Retinal pigment epithelial cell (primary cell): ENCODE data around the gene SIRPA.

Source experiments
- DNase-seq: peaks from one replicate; pipeline ENCODE4 v3.0.0-alpha.2; 2010; ENCODE audit warnings: low read depth
- H3K4me3 ChIP-seq: 2 replicates; pipeline ENCODE4 v1.5.1; 2011; ENCODE audit warnings: mild to moderate bottlenecking, low read length, control low read depth, moderate library complexity
- TF ChIP-seq, protein P1 (sequence below): conservative IDR thresholded peaks from 2 replicates; pipeline ENCODE4 v1.5.1; 2011; ENCODE audit warnings: low read depth, low read length, control low read depth, inconsistent platforms

The SIRPA gene

DNA sequence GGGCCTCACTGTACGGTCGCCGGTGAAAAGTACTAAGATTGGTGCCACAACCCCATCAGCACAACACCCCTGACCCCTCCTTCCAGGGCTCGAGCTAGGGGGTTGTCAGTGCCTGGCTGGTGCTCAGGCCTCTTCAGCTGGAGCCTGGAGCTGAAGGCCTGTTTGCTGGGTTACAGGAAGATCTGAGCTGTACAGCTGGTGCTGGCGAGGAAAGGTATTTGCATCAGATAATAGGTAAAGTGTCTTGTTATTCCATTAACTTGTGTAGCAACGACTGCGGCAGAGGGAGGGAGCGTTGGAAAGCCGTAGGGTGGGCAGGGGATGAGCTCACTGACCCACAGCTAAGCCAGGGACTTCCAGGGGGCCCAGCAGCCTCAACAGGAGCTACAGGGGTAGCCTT is 15.8 kb upstream of the SIRPA start:
- TF ChIP-seq, protein P1, sequence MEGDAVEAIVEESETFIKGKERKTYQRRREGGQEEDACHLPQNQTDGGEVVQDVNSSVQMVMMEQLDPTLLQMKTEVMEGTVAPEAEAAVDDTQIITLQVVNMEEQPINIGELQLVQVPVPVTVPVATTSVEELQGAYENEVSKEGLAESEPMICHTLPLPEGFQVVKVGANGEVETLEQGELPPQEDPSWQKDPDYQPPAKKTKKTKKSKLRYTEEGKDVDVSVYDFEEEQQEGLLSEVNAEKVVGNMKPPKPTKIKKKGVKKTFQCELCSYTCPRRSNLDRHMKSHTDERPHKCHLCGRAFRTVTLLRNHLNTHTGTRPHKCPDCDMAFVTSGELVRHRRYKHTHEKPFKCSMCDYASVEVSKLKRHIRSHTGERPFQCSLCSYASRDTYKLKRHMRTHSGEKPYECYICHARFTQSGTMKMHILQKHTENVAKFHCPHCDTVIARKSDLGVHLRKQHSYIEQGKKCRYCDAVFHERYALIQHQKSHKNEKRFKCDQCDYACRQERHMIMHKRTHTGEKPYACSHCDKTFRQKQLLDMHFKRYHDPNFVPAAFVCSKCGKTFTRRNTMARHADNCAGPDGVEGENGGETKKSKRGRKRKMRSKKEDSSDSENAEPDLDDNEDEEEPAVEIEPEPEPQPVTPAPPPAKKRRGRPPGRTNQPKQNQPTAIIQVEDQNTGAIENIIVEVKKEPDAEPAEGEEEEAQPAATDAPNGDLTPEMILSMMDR, result no peak
- DNase-seq, result no peak
- no peak overlapping the region for H3K4me3 ChIP-seq

DNA sequence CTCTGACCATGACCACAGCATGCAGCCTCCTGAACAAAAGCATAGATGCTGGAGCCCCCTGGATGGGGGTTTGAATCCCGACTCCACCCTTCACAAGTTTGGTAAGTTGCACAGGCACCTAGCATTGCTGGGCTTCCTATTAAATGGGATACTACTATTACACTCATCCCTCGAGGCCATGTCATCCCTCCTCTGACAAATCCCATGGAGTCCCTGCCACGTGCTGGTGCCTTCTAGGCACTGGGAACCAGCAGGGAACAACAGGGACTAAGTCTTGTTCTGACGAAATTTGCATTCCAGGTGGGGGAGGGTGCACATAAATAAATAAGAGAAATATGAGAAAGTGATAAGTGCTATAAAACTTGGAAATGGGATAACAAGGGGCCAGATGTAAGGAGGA is 15.3 kb upstream of the SIRPA start:
- TF ChIP-seq, protein P1, result no peak
- no peak overlapping the region for H3K4me3 ChIP-seq
- no peak for DNase-seq

DNA sequence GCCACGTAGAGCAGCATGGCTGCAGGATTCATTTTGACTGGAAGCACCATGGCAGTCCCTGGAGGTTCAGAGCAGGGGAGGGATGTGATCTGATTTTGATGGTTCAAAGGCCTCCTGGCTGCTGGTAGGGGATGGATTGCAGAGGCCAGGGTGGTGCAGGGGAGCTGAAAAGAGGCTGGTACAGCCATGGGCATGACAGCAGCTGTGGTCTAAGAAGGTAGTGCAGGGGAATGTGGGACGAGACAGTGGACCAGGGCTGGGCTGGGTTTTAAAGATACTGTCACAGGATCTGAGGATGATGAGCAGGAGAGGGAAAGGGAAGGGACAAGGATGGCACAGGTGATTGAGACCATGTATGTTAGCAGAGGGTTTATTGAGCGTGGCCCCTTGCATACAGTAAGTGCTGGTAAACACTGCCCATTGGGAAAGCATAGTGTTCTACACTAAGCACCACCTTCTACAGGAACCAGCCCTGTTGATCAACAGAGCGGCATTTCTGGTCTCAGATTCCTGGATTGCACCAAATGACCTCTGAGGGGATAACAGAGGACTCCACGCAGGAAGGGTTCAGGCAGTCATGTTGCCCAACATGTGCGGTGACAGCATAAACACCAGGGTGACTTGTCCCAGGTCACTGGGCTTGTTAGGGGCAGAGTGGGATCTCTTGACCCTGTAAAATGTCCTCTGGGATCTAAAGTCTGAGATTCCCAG is 14.5 kb upstream of the SIRPA start:
- DNase-seq, result no peak
- TF ChIP-seq, protein P1, result no peak
- no peak overlapping the region for H3K4me3 ChIP-seq

DNA sequence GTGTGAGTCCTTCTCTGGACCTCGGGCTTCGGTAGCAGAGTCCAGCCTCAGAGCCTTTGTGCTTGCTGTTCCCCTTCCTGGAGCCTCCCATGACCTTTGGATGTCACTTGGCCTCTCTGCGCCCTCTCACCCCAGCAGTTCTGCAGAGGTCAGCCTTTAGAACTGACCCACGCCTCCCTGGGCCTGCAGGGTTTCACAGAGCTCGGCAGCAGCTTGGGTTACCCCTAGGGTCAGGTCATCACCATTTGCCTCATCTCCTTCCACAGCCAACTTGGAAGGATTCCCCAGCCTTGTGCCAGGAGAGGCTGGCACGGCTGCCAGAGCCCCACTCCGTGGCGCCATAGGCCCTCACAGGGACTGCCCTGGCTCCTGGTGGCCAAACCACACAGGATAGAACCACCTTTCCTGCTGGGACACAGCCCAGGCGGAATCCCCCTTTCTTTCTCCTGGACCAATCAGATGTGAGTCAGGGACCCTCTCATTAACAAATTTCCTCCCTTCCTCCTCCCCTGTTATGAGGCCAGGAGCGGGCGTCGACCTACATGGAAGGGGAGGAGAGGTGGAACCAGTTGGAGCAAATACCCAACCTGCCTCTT is 13.9 kb upstream of the SIRPA start:
- DNase-seq, result no peak
- TF ChIP-seq, protein P1, result no peak
- H3K4me3 ChIP-seq, result no peak overlapping the region

DNA sequence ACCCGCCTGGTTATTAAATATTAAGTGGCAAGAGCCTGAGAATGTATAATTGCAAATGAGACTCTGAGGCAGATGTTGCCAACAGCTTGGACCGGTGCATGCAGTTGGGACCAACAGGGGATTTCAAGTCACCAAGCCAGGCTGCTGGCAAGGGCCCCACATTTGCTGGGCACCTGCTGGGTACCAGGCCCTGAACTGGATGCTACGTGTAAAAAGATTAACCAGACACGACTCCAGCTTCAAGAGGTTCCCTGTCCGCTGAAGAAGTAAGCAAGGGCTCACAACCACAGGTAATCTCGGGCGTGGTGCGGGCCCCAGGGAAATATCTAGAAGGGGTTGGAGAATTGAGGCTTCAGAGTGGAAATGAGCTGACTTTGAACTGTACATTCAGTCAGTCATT is 13.2 kb upstream of the SIRPA start:
- no peak overlapping the region for H3K4me3 ChIP-seq
- TF ChIP-seq, protein P1, result no peak
- DNase-seq, result no peak

DNA sequence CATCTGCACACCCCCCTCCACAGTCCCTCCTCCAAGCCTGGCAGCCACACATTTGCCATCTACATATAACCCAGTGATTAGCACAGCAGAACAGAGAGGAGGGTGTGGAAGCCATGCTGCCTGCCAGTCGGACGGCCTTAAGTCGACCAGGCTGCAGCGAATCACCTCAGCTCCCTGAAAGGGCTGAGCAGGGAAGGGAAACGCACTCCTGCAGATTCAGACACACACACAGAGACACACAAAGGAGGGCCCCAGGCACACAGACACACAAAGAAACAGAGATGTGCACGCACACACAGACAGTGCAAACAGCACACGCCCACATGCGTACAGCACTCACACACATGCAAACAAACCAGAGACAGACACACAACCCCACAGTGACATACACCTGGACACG is 11.2 kb upstream of the SIRPA start:
- DNase-seq, result no peak
- H3K4me3 ChIP-seq, result no peak overlapping the region
- TF ChIP-seq, protein P1, result no peak

DNA sequence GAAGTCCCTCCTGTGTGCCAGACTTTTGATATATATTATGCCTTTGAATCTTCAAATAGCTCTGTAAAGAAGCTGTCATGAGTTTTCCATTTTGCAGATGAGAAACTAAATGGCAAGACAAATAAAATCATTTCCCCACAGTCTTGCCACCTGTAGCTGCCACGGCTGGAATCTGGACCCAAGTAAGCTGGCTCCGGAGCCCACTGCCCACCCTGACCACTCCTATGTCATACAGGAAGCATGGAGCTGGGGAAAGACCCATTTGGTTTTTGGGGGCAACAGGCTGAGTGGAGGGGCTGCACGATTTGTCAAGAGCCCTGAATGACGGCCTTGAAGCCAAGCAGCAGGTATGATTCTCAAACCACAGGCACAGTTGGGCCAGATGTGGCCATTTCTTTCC is 10.0 kb upstream of the SIRPA start:
- no peak overlapping the region for H3K4me3 ChIP-seq
- no peak for DNase-seq
- TF ChIP-seq, protein P1, result no peak
